Measurements from ENCODE around the gene SARS2.

DNA sequence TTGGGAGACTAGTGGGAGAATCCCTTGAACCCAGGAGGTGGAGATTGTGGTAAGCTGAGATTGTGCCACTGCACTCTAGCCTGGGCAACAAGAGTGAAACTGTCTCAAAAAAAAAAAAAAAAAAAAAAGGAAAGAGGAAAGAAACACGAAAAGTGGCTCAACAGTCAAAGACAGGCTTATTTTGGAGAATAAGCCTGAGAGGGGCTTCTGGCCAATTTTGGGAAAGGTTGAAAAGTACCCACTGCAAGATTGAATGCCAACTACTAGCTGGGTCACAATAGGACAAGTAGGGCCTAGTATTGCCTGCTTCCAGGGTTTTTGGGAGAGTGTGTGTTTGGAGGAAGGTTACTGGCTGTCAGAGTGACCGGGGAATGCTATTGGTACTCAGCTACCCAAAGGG, 27.7 kb upstream of the SARS2 start:
- TF ChIP-seq EZH2 (IDR thresholded peaks at IDR 0.05) (no peak), POLR2AphosphoS5 (IDR thresholded peaks at IDR 0.05; ENCODE audit: borderline replicate concordance, low read depth, low read length) (no peak)
